IPS-20b (cell line): ENCODE data around the gene SERPIND1.

Experiments
- H3K27ac ChIP-seq: one replicate; pipeline ENCODE4 v1.5.1; 2013; ENCODE audit warnings: low read length
- H3K27me3 ChIP-seq: 2 replicates; pipeline ENCODE4 v1.6.1; 2013; ENCODE audit warnings: mild to moderate bottlenecking, low read length, inconsistent platforms; ENCODE audit not compliant: insufficient read depth
- H3K36me3 ChIP-seq: 2 replicates; pipeline ENCODE4 v1.6.1; 2013; ENCODE audit warnings: low read depth, mild to moderate bottlenecking, inconsistent platforms, low read length, moderate library complexity; ENCODE audit not compliant: insufficient read depth
- H3K4me1 ChIP-seq: 2 replicates; pipeline ENCODE4 v1.6.1; 2013; ENCODE audit warnings: mild to moderate bottlenecking, control low read depth, inconsistent platforms, low read length, moderate library complexity; ENCODE audit not compliant: insufficient read depth
- H3K4me3 ChIP-seq: 2 replicates; pipeline ENCODE4 v1.5.1; 2013; ENCODE audit warnings: mild to moderate bottlenecking, low read length, inconsistent platforms
- H3K9ac ChIP-seq: 2 replicates; pipeline ENCODE4 v1.6.1; 2013; ENCODE audit warnings: low read depth, mild to moderate bottlenecking, inconsistent platforms, low read length, moderate library complexity
- H3K9me3 ChIP-seq: 2 replicates; pipeline ENCODE4 v1.6.1; 2013; ENCODE audit warnings: mild to moderate bottlenecking, low read depth, low read length, inconsistent platforms; ENCODE audit not compliant: insufficient read depth

The SERPIND1 gene

GRCh38 chr22:20779818-20780158 lies 5.9 kb downstream of the SERPIND1 start:
- H3K27me3 ChIP-seq: no peaks in the 10 kb centered on the region
- H3K9ac ChIP-seq: no peak overlapping the region
- H3K4me3 ChIP-seq: no peak overlapping the region
- no peak overlapping the region for H3K27ac ChIP-seq
- H3K36me3 ChIP-seq: no peaks in the 10 kb centered on the region
- H3K4me1 ChIP-seq: peaks cover 11% of the 10 kb centered on the region
- no peaks in the 10 kb centered on the region for H3K9me3 ChIP-seq

GRCh38 chr22:20781272-20781990 lies 7.5 kb downstream of the SERPIND1 start:
- no peaks in the 10 kb centered on the region for H3K27me3 ChIP-seq
- H3K36me3 ChIP-seq: no peaks in the 10 kb centered on the region
- H3K4me1 ChIP-seq: peaks cover 11% of the 10 kb centered on the region
- H3K4me3 ChIP-seq: no peak overlapping the region
- H3K27ac ChIP-seq: no peak overlapping the region
- H3K9ac ChIP-seq: no peak overlapping the region
- H3K9me3 ChIP-seq: no peaks in the 10 kb centered on the region

GRCh38 chr22:20782083-20782482 lies 8.2 kb downstream of the SERPIND1 start:
- H3K9me3 ChIP-seq: no peaks in the 10 kb centered on the region
- H3K27ac ChIP-seq: no peak overlapping the region
- H3K4me3 ChIP-seq: no peak overlapping the region
- H3K4me1 ChIP-seq: peaks cover 11% of the 10 kb centered on the region
- H3K9ac ChIP-seq: no peak overlapping the region
- no peaks in the 10 kb centered on the region for H3K27me3 ChIP-seq
- H3K36me3 ChIP-seq: peaks cover under 1% of the 10 kb centered on the region; the same call in 1 of the 2 replicates

- H3K9ac ChIP-seq: no peak overlapping the region
- H3K4me1 ChIP-seq: peaks cover 11% of the 10 kb centered on the region
- H3K9me3 ChIP-seq: no peaks in the 10 kb centered on the region
- H3K27me3 ChIP-seq: no peaks in the 10 kb centered on the region
- H3K27ac ChIP-seq: no peak overlapping the region
- H3K36me3 ChIP-seq: peaks cover 7% of the 10 kb centered on the region
- H3K4me3 ChIP-seq: no peak overlapping the region
Measured at GRCh38 chr22:20782596-20783299, 8.8 kb downstream of the SERPIND1 start.

- Histone ChIP-seq H3K4me1 (peaks cover 11% of the 10 kb centered on the region), H3K9me3 (no peaks in the 10 kb centered on the region), H3K4me3 (no peak overlapping the region), H3K9ac (no peak overlapping the region), H3K36me3 (peaks cover 13% of the 10 kb centered on the region), H3K27me3 (no peaks in the 10 kb centered on the region), H3K27ac (no peak overlapping the region)
Measured at GRCh38 chr22:20783300-20783673, 9.4 kb downstream of the SERPIND1 start.

- Histone ChIP-seq H3K4me3 (no peak overlapping the region), H3K27me3 (no peaks in the 10 kb centered on the region), H3K4me1 (peaks cover 11% of the 10 kb centered on the region), H3K9ac (no peak overlapping the region), H3K9me3 (no peaks in the 10 kb centered on the region), H3K27ac (no peak overlapping the region), H3K36me3 (peaks cover 14% of the 10 kb centered on the region)
Measured at GRCh38 chr22:20783844-20784723, 10.2 kb downstream of the SERPIND1 start.

GRCh38 chr22:20785415-20785814 lies 11.5 kb downstream of the SERPIND1 start:
- Histone ChIP-seq H3K4me3 (no peak overlapping the region), H3K27ac (no peak overlapping the region), H3K27me3 (no peaks in the 10 kb centered on the region), H3K9ac (no peak overlapping the region), H3K4me1 (peaks cover 4% of the 10 kb centered on the region; the same call in 1 of the 2 replicates), H3K36me3 (peaks cover 14% of the 10 kb centered on the region), H3K9me3 (no peaks in the 10 kb centered on the region)

DNA sequence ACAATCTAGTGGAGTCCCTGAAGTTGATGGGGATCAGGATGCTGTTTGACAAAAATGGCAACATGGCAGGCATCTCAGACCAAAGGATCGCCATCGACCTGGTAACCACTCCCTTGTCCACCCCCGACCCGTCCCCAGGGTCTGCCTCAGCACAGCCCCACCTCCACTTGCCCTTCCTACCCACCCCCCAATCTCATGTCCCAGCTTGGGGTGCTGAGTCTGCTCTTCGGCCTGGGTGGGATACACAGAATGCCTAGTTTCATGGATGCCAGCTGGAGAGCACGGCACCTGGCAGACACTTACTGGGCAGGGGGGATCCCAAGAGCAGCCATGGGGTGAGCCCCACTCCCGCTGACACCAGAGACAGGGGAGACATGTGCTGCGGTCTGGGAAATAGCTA lies 12.1 kb downstream of the SERPIND1 start:
- no peaks in the 10 kb centered on the region for H3K9me3 ChIP-seq

DNA sequence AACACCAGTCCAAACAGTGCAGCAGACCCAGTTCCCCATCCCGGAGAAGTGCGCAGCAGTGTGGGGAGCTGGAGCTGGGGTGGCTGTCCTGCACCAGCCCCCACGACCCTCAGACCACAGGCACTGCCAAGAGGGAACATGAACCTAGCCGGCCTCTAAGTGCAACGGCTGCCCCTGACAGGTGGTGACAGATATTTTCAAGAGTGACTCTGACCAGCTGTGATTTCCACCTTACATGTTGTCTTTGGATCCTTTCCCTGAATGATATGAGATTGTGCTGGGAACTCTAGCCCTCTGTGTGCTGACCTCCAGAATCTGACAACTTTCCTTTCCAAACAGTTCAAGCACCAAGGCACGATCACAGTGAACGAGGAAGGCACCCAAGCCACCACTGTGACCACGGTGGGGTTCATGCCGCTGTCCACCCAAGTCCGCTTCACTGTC lies 12.6 kb downstream of the SERPIND1 start:
- no peak overlapping the region for H3K27ac ChIP-seq

More for the DNA sequence above, 12.1 kb downstream of the SERPIND1 start:
- no peak overlapping the region for H3K4me3 ChIP-seq
- no peak overlapping the region for H3K9ac ChIP-seq
- no peaks in the 10 kb centered on the region for H3K27me3 ChIP-seq
- H3K27ac ChIP-seq: no peak overlapping the region
- H3K36me3 ChIP-seq: peaks cover 14% of the 10 kb centered on the region
- H3K4me1 ChIP-seq: peaks cover 4% of the 10 kb centered on the region; the same call in 1 of the 2 replicates

GRCh38 chr22:20787223-20787622 lies 13.3 kb downstream of the SERPIND1 start:
- peaks cover 14% of the 10 kb centered on the region for H3K36me3 ChIP-seq
- no peaks in the 10 kb centered on the region for H3K27me3 ChIP-seq
- peaks cover 4% of the 10 kb centered on the region; the same call in 1 of the 2 replicates for H3K4me1 ChIP-seq
- H3K4me3 ChIP-seq: no peak overlapping the region
- H3K9me3 ChIP-seq: no peaks in the 10 kb centered on the region
- H3K27ac ChIP-seq: no peak overlapping the region
- H3K9ac ChIP-seq: no peak overlapping the region

More for the DNA sequence above, 12.6 kb downstream of the SERPIND1 start:
- H3K4me1 ChIP-seq: peaks cover 4% of the 10 kb centered on the region; the same call in 1 of the 2 replicates
- H3K4me3 ChIP-seq: no peak overlapping the region
- peaks cover 14% of the 10 kb centered on the region for H3K36me3 ChIP-seq
- no peaks in the 10 kb centered on the region for H3K27me3 ChIP-seq
- no peaks in the 10 kb centered on the region for H3K9me3 ChIP-seq
- H3K9ac ChIP-seq: no peak overlapping the region

DNA sequence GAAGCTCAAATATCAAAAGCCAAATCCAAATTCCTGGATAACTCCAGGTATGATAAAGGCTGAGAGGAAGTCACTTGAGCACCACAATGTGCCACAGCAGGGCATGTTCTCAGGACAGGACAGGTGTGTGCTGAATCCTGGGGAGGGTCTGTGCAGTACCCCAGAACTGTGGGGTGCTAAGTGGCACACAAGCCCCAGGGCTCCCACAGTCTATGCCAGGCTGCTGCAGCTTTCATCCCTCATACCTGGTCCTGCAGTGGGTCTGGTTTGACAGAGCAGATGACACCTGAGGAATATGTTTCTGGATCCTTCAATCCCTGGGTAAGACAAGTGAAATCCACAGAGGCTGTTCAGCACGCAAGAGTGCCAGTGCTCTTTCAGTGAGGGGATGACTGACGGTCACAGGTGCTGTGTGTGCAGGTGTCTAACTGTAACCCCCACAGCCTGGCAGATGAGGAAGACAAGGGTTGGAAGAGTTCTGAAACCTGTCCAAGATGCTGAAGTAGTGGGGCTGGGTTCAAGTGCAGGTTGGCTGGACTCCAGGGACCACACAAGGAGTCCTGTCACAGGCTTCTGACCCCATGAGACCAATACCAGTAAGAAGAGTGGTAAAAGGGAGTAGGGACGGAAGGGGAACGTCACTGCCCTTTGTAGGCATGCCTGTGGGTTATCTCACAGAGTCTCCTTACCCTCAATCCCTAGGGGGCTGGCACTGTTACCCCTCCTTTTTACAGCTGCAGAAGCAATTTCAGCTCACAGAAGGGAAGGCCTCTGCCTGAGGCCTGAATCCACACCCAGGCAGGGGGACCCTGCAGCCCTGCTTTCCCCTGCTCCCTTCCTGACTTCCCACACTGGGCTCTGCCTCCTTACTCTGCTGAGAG lies 14.1 kb downstream of the SERPIND1 start:
- Histone ChIP-seq H3K4me1 (peaks cover 4% of the 10 kb centered on the region; the same call in 1 of the 2 replicates), H3K4me3 (no peak overlapping the region), H3K27me3 (no peaks in the 10 kb centered on the region), H3K27ac (no peak overlapping the region), H3K36me3 (peaks cover 22% of the 10 kb centered on the region), H3K9ac (no peak overlapping the region), H3K9me3 (no peaks in the 10 kb centered on the region)
